IMR-90 (cell line): ENCODE data around the gene RUNDC3A. TPM values are rescaled to one million over a fixed set of nuclear protein-coding genes. Genes with fewer than 3 reads are reported as not detected.

Experiments used
- ATAC-seq: fragments of 200-7000 bp; cut with Tn5 transposase; 2 replicates; pipeline ENCODE4 v1.9.1; 2020; ENCODE audit warnings: low read depth, mild to moderate bottlenecking, moderate library complexity
- BruUV-seq: library from RNA; stranded (reverse); fragments of 400-500 nt; replicated peaks from 2 replicates; lab custom pipeline; 2021; lab: Mats Ljungman, UMichigan
- CTCF ChIA-PET: fragments of 300-600 bp; formaldehyde crosslinking; extraction: SDS; loops from one replicate; lab custom pipeline; 2021; ENCODE audit warnings: antibody characterized with exemption; lab: Yijun Ruan, JAX
- POLR2A ChIA-PET: fragments of 300-600 bp; sonication (Branson Sonifier 250); formaldehyde crosslinking; loops from one replicate; lab custom pipeline; 2022; ENCODE audit warnings: antibody characterized with exemption; ENCODE audit not compliant: unreplicated experiment; lab: Charles Lee
- DNase-seq: peaks from one replicate; pipeline ENCODE4 v3.0.0; 2013
- H2AFZ ChIP-seq: replicated peaks from 2 replicates; pipeline ENCODE3; 2013; ENCODE audit warnings: low read length, mild to moderate bottlenecking; ENCODE audit not compliant: poor library complexity
- H2AK5ac ChIP-seq: 2 replicates; pipeline ENCODE4 v1.6.1; 2013; ENCODE audit warnings: low read depth, low read length, inconsistent platforms
- H2AK9ac ChIP-seq: replicated peaks from 2 replicates; pipeline ENCODE3; 2013; ENCODE audit warnings: mild to moderate bottlenecking, low read depth, low read length, moderate library complexity; ENCODE audit not compliant: poor library complexity
- H2BK120ac ChIP-seq: 2 replicates; pipeline ENCODE4 v1.6.1; 2013; ENCODE audit warnings: low read depth, low read length, inconsistent platforms
- H2BK15ac ChIP-seq: 3 replicates; pipeline ENCODE4 v1.6.1; 2013; ENCODE audit warnings: low read depth, low read length, inconsistent platforms
- H2BK20ac ChIP-seq: 2 replicates; pipeline ENCODE4 v1.6.1; 2013; ENCODE audit warnings: low read depth, mild to moderate bottlenecking, inconsistent platforms, low read length, moderate library complexity
- H2BK5ac ChIP-seq: 2 replicates; pipeline ENCODE4 v1.6.1; 2013; ENCODE audit warnings: mild to moderate bottlenecking, low read depth, low read length, inconsistent platforms; ENCODE audit not compliant: poor library complexity, severe bottlenecking
- H3K14ac ChIP-seq: replicated peaks from 2 replicates; pipeline ENCODE4 v1.6.1; 2013; ENCODE audit warnings: low read depth, low read length, inconsistent platforms
- H3K18ac ChIP-seq: 2 replicates; pipeline ENCODE4 v1.6.1; 2013; ENCODE audit warnings: low read depth, low read length, control low read depth
- H3K23ac ChIP-seq: 2 replicates; pipeline ENCODE4 v1.6.1; 2013; ENCODE audit warnings: low read depth, low read length, inconsistent platforms
- H3K27ac ChIP-seq: 2 replicates; pipeline ENCODE4 v1.5.1; 2013; ENCODE audit warnings: mild to moderate bottlenecking, control low read depth, low read length; ENCODE audit not compliant: insufficient read depth
- H3K27me3 ChIP-seq: 2 replicates; pipeline ENCODE4 v1.6.1; 2013; ENCODE audit warnings: low read length; ENCODE audit not compliant: control insufficient read depth, insufficient read depth
- H3K36me3 ChIP-seq: 2 replicates; pipeline ENCODE4 v1.6.1; 2013; ENCODE audit warnings: low read length, mixed read lengths; ENCODE audit not compliant: control insufficient read depth, insufficient read depth
- H3K4ac ChIP-seq: 2 replicates; pipeline ENCODE4 v1.6.1; 2013; ENCODE audit warnings: low read depth, low read length, inconsistent platforms
- H3K4me1 ChIP-seq: 2 replicates; pipeline ENCODE4 v1.6.1; 2013; ENCODE audit warnings: low read length, mixed read lengths; ENCODE audit not compliant: control insufficient read depth, insufficient read depth
- H3K4me2 ChIP-seq: 2 replicates; pipeline ENCODE4 v1.6.1; 2013; ENCODE audit warnings: low read depth, mild to moderate bottlenecking, control low read depth, low read length, moderate library complexity
- H3K4me3 ChIP-seq: 2 replicates; pipeline ENCODE4 v1.5.1; 2013; ENCODE audit warnings: low read depth, mild to moderate bottlenecking, control low read depth, low read length, moderate library complexity; ENCODE audit not compliant: insufficient read depth
- H3K56ac ChIP-seq: 2 replicates; pipeline ENCODE4 v1.6.1; 2013; ENCODE audit warnings: low read length, inconsistent platforms; ENCODE audit not compliant: insufficient read depth; ENCODE audit errors: extremely low read depth
- H3K79me1 ChIP-seq, 2 experiments: 2 replicates each; pipeline ENCODE4 v1.6.1; 2013; ENCODE audit warnings: low read length in 2 of 2, inconsistent platforms in 1 of 2, low read depth in 1 of 2
- H3K9ac ChIP-seq: 2 replicates; pipeline ENCODE4 v1.6.1; 2013; ENCODE audit warnings: low read depth, low read length, control low read depth
- H3K9me1 ChIP-seq: 2 replicates; pipeline ENCODE4 v1.6.1; 2013; ENCODE audit warnings: low read length, inconsistent platforms; ENCODE audit not compliant: insufficient read depth
- H3K9me3 ChIP-seq: 2 replicates; pipeline ENCODE4 v1.6.1; 2013; ENCODE audit warnings: low read length; ENCODE audit not compliant: control insufficient read depth, insufficient read depth
- H4K20me1 ChIP-seq: 2 replicates; pipeline ENCODE4 v1.6.1; 2013; ENCODE audit warnings: low read length, inconsistent platforms; ENCODE audit not compliant: insufficient read depth
- H4K5ac ChIP-seq: 2 replicates; pipeline ENCODE4 v1.6.1; 2013; ENCODE audit warnings: mild to moderate bottlenecking, low read depth, low read length, control low read depth
- H4K8ac ChIP-seq, 2 experiments: 2 replicates each; pipeline ENCODE4 v1.6.1; 2013; ENCODE audit warnings: low read depth in 2 of 2, low read length in 2 of 2, control low read depth in 1 of 2, inconsistent platforms in 1 of 2
- H4K91ac ChIP-seq: 2 replicates; pipeline ENCODE4 v1.6.1; 2013; ENCODE audit warnings: low read depth, low read length, inconsistent platforms; ENCODE audit not compliant: insufficient read depth
- FOS ChIP-seq: fragments of 150-350 bp; IDR thresholded peaks from 2 replicates; pipeline ENCODE4 v1.6.1; 2016; ENCODE audit warnings: low read depth, low read length
- MAZ ChIP-seq: IDR thresholded peaks from 2 replicates; pipeline ENCODE4 v1.6.1; 2012; ENCODE audit warnings: low read depth, mild to moderate bottlenecking, low read length, improper control_type of control experiment, moderate library complexity, borderline replicate concordance
- WGBS, 2 experiments: methylation state at CpG; one replicate each; pipeline versions ENCODE4 v1.1.5 to v1.1.7; 2013; ENCODE audit warnings: missing lambda C conversion rate in 2 of 2; ENCODE audit not compliant: insufficient read length in 1 of 2; ENCODE audit errors: extremely low coverage in 2 of 2; 5-methylcytosine and 5-hydroxymethylcytosine counted together
- dilution Hi-C: fragments of 300-500 bp; cut with HindIII; formaldehyde crosslinking; loops from one replicate; pipeline ENCODE4 v1.14.3; 2018; ENCODE audit warnings: low sequenced_read_pairs; ENCODE audit not compliant: unreplicated experiment
- in situ Hi-C: fragments of 300-500 bp; cut with MboI; formaldehyde crosslinking; loops from 3 replicates; pipeline ENCODE4 v1.14.3; 2019; ENCODE audit warnings: low sequenced_read_pairs, inconsistent platforms, mixed read lengths
- intact Hi-C: fragments of 100-400 bp; cut with micrococcal nuclease; formaldehyde crosslinking; loops from 2 replicates; pipeline ENCODE4 v1.10.0; 2022
- polyA plus RNA-seq, 3 experiments: library from polyadenylated mRNA; depleted of rRNA; stranded (reverse); fragments of >200 nt; gene quantifications; 2 replicates each; pipeline ENCODE4 v1.2.3, GENCODE V29; 2012; ENCODE audit warnings: low replicate concordance in 1 of 3
- total RNA-seq: library from RNA; depleted of rRNA; stranded (reverse); fragments of >200 nt; gene quantifications from 2 replicates; pipeline ENCODE4 v1.2.3, GENCODE V29; 2012

The RUNDC3A gene
- total and polyA plus RNA-seq, 2 of the 4 experiments (the other 2 are of a cell fraction), result under 0.01 to 0.34 TPM

GRCh38 chr17:44360826-44361225, 52.4 kb downstream of the RUNDC3A start:
- Histone ChIP-seq H4K8ac (no peak overlapping the region), H3K4ac (no peak overlapping the region), H2BK15ac (no peak overlapping the region), H3K9me1 (peaks cover 8% of the 10 kb centered on the region; the same call in 1 of the 2 replicates), H4K5ac (no peak overlapping the region), H4K91ac (no peak overlapping the region), H3K9ac (no peak overlapping the region), H3K56ac (no peak overlapping the region), H3K18ac (no peak overlapping the region; the same call in 1 of the 2 replicates), H2BK20ac (no peak overlapping the region), H3K36me3 (peaks cover 4% of the 10 kb centered on the region; the same call in 1 of the 2 replicates), H4K20me1 (peaks cover 11% of the 10 kb centered on the region), H3K27ac (no peak overlapping the region), H3K9me3 (no peaks in the 10 kb centered on the region), H2AK5ac (peak overlapping the region; percentile 48; the same call in 1 of the 2 replicates), H3K79me1 (peaks cover 4 to 28% of the 10 kb centered on the region in 2 experiments; a peak in 2 of 4 replicates), H3K27me3 (peaks cover 5% of the 10 kb centered on the region), H3K14ac (no peak overlapping the region), H3K4me2 (peak overlapping the region; percentile 45; the same call in 1 of the 2 replicates), H3K23ac (no peak overlapping the region), H3K4me3 (no peak overlapping the region), H2BK120ac (no peak overlapping the region), H2BK5ac (no peak overlapping the region), H3K4me1 (peaks cover 15% of the 10 kb centered on the region), H2AFZ (peak overlapping the region; percentile 77), H2AK9ac (peak overlapping the region; percentile 77)
- no TSS peak for BruUV-seq
- ChIA-PET POLR2A (interaction anchor here (0.5 to 0.6 kb wide), 2 partner anchors 139 to 143 kb away, joined by 3 to 6 read pairs; no protein-coding TSS in a partner anchor), CTCF (no interaction called here)
- peak; percentile 33; the same call in 1 of the 2 replicates for ATAC-seq
- intact Hi-C loops, result loop anchor here (1.0 kb wide), 1 partner anchor 162 kb away; no protein-coding TSS in a partner anchor
- WGBS, 2 experiments, result no CpG with 5 or more reads among the region's 5 CpGs
- dilution Hi-C loops, result no loop called here
- TF ChIP-seq MAZ (peak; percentile 43; the same call in 1 of the 2 replicates), FOS (no peak)
- DNase-seq, result peak; percentile 68
- in situ Hi-C loops, result no loop called here
